ENCODE results near the gene OR51F1. TPM values are rescaled to one million over a fixed set of nuclear protein-coding genes. Genes with fewer than 3 reads are reported as not detected.

OR51F1 gene
- total RNA-seq, 1 experiment from 2014 or later, result not detected

DNA sequence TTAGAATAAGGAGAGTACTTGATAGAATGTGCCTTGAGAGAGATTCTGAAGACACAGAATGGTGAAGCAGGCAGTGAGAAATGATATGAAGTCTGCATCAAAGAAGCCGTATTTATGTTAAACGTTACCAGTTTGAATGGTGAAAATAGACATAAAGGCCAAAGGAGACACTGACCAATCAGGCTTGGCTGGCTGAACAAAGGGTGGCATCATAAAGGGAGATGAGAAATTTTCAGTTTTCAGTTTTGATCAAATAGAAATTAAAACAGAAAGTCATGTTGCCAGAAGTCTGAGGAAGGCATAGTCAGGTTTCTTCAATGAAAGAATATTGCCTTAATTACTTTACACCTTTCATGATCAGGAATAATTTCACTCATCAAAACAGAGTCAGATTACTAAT, 6.6 kb downstream of the OR51F1 start:
- ChIA-PET POLR2A (ENCODE audit: low non-redundant PET) (no interaction called here), CTCF (no interaction called here)
- intact Hi-C loops (cut with micrococcal nuclease; ENCODE audit: unreplicated experiment), result no loop called here
- Histone ChIP-seq H3K4me3 (ENCODE audit: low read depth, low read length, poor library complexity, severe bottlenecking) (no peak overlapping the region), H3K27ac (ENCODE audit: low read depth, low read length, poor library complexity, severe bottlenecking) (no peak overlapping the region), H3K27me3 (replicated peaks; ENCODE audit: insufficient read depth, low read depth, low read length, poor library complexity) (no peaks in the 10 kb centered on the region), H3K36me3 (ENCODE audit: insufficient read depth, low read length, poor library complexity, severe bottlenecking) (no peaks in the 10 kb centered on the region), H3K4me1 (ENCODE audit: insufficient read depth, low read length, poor library complexity, severe bottlenecking) (no peaks in the 10 kb centered on the region), H3K9me3 (ENCODE audit: low read depth, low read length, poor library complexity, severe bottlenecking) (no peaks in the 10 kb centered on the region)
- no TSS peak for BruUV-seq (replicated peaks)
- DNase-seq (ENCODE audit: low spot score), result no peak
- TF ChIP-seq, protein P1, sequence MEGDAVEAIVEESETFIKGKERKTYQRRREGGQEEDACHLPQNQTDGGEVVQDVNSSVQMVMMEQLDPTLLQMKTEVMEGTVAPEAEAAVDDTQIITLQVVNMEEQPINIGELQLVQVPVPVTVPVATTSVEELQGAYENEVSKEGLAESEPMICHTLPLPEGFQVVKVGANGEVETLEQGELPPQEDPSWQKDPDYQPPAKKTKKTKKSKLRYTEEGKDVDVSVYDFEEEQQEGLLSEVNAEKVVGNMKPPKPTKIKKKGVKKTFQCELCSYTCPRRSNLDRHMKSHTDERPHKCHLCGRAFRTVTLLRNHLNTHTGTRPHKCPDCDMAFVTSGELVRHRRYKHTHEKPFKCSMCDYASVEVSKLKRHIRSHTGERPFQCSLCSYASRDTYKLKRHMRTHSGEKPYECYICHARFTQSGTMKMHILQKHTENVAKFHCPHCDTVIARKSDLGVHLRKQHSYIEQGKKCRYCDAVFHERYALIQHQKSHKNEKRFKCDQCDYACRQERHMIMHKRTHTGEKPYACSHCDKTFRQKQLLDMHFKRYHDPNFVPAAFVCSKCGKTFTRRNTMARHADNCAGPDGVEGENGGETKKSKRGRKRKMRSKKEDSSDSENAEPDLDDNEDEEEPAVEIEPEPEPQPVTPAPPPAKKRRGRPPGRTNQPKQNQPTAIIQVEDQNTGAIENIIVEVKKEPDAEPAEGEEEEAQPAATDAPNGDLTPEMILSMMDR (conservative IDR thresholded peaks at IDR 0.05; ENCODE audit: low read depth, low read length), result no peak
- TF ChIP-seq EZH2 (IDR thresholded peaks at IDR 0.05; ENCODE audit: borderline replicate concordance, low read depth, low read length, poor library complexity, severe bottlenecking), result no peak

DNA sequence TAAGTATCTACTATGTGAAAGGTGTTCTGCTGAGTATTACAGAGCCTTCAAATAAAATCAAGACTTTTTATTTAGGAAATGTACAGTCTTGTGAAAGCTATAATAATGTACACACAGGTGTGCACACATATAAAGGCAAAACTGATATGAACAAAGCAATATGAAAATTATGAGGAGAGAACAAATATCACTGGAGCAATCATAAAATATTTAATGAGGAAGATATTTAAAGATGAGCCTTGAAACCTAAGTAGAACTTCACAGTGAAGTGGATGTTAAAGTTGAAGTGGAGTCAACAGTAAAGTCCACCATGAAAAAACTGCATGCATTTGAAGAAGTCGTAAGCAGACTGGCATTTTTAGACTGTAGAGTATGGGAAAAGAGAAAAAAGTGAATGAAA, 18.5 kb downstream of the OR51F1 start:
- Histone ChIP-seq H3K4me1 (ENCODE audit: insufficient read depth, low read length, poor library complexity, severe bottlenecking) (no peaks in the 10 kb centered on the region), H3K4me3 (ENCODE audit: low read depth, low read length, poor library complexity, severe bottlenecking) (no peak overlapping the region), H3K36me3 (ENCODE audit: insufficient read depth, low read length, poor library complexity, severe bottlenecking) (no peaks in the 10 kb centered on the region), H3K27ac (ENCODE audit: low read depth, low read length, poor library complexity, severe bottlenecking) (no peak overlapping the region), H3K9me3 (ENCODE audit: low read depth, low read length, poor library complexity, severe bottlenecking) (no peaks in the 10 kb centered on the region), H3K27me3 (replicated peaks; ENCODE audit: insufficient read depth, low read depth, low read length, poor library complexity) (no peaks in the 10 kb centered on the region)
- BruUV-seq (replicated peaks), result no TSS peak
- TF ChIP-seq EZH2 (IDR thresholded peaks at IDR 0.05; ENCODE audit: borderline replicate concordance, low read depth, low read length, poor library complexity, severe bottlenecking), result no peak
- TF ChIP-seq, protein P1 (conservative IDR thresholded peaks at IDR 0.05; ENCODE audit: low read depth, low read length), result no peak
- POLR2A ChIA-PET (ENCODE audit: low non-redundant PET), result no interaction called here
- intact Hi-C loops (cut with micrococcal nuclease; ENCODE audit: unreplicated experiment), result no loop called here
- no peak for DNase-seq (ENCODE audit: low spot score)
- CTCF ChIA-PET, result no interaction called here

DNA sequence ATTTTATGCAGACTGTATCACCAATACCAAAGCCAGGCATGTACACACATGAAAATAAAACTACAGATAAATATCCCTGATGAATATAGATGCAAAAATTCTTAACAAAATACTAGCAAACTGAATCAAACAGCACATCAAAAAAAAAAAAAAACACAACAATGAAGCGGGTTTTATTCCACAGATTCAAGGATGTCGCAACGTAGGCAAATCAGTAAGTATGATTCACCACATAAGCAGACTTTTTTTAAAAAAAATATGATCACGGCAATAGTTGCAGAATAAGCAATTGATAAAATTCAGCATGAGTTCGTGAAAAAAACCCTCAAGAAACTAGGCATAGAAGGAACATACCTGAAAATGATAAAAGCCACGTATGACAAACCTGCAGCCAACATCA, 21.3 kb downstream of the OR51F1 start:
- intact Hi-C loops (cut with micrococcal nuclease; ENCODE audit: unreplicated experiment), result no loop called here
- no peak for DNase-seq (ENCODE audit: low spot score)
- H3K27me3 ChIP-seq (replicated peaks; ENCODE audit: insufficient read depth, low read depth, low read length, poor library complexity), result no peaks in the 10 kb centered on the region
- no peak overlapping the region for H3K4me3 ChIP-seq (ENCODE audit: low read depth, low read length, poor library complexity, severe bottlenecking)
- H3K4me1 ChIP-seq (ENCODE audit: insufficient read depth, low read length, poor library complexity, severe bottlenecking), result no peaks in the 10 kb centered on the region
- no peak overlapping the region for H3K27ac ChIP-seq (ENCODE audit: low read depth, low read length, poor library complexity, severe bottlenecking)
- no peaks in the 10 kb centered on the region for H3K9me3 ChIP-seq (ENCODE audit: low read depth, low read length, poor library complexity, severe bottlenecking)
- POLR2A ChIA-PET (ENCODE audit: low non-redundant PET), result no interaction called here
- TF ChIP-seq, protein P1 (conservative IDR thresholded peaks at IDR 0.05; ENCODE audit: low read depth, low read length), result no peak
- no peak for TF ChIP-seq EZH2 (IDR thresholded peaks at IDR 0.05; ENCODE audit: borderline replicate concordance, low read depth, low read length, poor library complexity, severe bottlenecking)
- CTCF ChIA-PET, result no interaction called here
- no peaks in the 10 kb centered on the region for H3K36me3 ChIP-seq (ENCODE audit: insufficient read depth, low read length, poor library complexity, severe bottlenecking)
- BruUV-seq (replicated peaks), result no TSS peak
